ENCODE data around the gene RASAL2.

GRCh38 chr1:178258536-178258935 lies 164.6 kb downstream of the RASAL2 start:
- TF ChIP-seq POLR2A (IDR thresholded peaks at IDR 0.05; ENCODE audit: low read depth, low read length), result no peak
- TF ChIP-seq TAF1 (IDR thresholded peaks at IDR 0.05; ENCODE audit: borderline replicate concordance, low read depth, low read length), result no peak
- TF ChIP-seq POLR2AphosphoS5 (IDR thresholded peaks at IDR 0.05; ENCODE audit: low read depth, low read length), result no peak

Measured in GM12892 (cell line).